Prostate gland (tissue), 2 donors: ENCODE results near the gene ZFP62.

ENCODE experiments used
- POLR2A ChIP-seq: fragments of 450-650 bp; IDR thresholded peaks from one replicate; pipeline ENCODE4 v1.6.1; 2016; ENCODE audit warnings: antibody characterized with exemption, mild to moderate bottlenecking
- POLR2AphosphoS5 ChIP-seq: sonication (generic); formaldehyde crosslinking; IDR thresholded peaks from one replicate; pipeline ENCODE4 v1.6.1; 2017; ENCODE audit warnings: antibody characterized with exemption
- TF ChIP-seq, protein P1 (sequence below), 4 experiments: fragments of 200-600 bp in 2 of 4; fragments of 450-650 bp in 2 of 4; sonication (generic) in 2 of 4; IDR thresholded peaks; 1 replicate in 3 of 4; 2 replicates in 1 of 4; pipeline ENCODE4 v1.5.1; 2016 to 2019; ENCODE audit warnings: antibody characterized with exemption in 4 of 4, mild to moderate bottlenecking in 2 of 4, moderate library complexity in 2 of 4

DNA sequence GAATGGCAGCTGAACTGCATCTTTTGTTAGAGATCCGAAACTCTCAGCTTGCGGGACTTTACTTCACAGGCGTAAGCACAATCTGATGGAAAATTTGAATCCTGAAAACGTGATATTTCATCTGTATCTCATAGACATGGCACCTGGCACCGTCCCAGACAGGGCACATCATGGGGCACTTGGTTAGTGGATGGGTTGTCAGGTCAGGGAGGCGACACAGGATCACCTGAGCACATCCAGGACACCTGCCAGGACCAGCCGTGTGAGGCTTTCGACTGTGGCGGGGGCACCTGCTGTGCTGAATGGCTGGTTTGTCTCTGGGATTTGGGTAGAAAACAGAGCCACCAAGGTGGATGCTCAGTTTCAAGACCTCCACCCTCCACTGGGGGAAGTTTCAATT is 11.3 kb upstream of the ZFP62 start:
- TF ChIP-seq, protein P1, sequence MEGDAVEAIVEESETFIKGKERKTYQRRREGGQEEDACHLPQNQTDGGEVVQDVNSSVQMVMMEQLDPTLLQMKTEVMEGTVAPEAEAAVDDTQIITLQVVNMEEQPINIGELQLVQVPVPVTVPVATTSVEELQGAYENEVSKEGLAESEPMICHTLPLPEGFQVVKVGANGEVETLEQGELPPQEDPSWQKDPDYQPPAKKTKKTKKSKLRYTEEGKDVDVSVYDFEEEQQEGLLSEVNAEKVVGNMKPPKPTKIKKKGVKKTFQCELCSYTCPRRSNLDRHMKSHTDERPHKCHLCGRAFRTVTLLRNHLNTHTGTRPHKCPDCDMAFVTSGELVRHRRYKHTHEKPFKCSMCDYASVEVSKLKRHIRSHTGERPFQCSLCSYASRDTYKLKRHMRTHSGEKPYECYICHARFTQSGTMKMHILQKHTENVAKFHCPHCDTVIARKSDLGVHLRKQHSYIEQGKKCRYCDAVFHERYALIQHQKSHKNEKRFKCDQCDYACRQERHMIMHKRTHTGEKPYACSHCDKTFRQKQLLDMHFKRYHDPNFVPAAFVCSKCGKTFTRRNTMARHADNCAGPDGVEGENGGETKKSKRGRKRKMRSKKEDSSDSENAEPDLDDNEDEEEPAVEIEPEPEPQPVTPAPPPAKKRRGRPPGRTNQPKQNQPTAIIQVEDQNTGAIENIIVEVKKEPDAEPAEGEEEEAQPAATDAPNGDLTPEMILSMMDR (IDR thresholded peaks at IDR 0.05): no peak
- TF ChIP-seq POLR2A (no peak), POLR2AphosphoS5 (no peak)
